ENCODE data around the gene ANO10.
A peak's percentile ranks its signal among the peaks of the same experiment; 100 is the strongest.

The ANO10 gene

DNA sequence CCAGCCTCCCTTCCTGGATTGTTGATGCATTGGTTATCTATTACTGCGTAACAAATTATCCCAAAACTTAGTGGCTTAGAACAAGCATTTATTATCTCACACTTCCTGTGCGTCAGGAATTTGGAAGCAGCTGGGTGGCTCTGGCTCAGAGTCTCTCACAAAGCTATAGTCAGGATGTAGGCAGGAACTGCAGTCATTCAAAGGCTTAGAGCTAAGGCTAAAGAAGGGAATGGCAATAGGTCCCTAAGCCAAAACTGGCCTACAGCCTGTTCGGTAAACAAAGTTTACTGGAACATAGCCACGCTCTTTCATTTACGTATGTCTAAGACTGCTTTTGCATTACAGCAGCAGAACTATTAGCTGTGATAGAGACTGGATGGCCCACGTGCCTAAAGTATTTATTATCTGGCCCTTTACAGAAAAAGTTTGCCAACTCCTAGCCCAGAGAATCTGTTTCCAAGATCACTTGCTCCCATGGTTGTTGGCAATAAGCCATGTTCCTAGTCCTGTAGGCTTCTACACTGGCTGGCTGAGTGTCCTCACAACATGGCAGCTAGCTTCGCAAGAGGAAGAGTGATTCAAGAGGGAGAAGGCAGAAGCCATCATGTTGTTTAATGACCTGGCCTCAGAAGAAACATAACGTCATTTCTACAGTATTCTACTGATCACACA is 203.1 kb downstream of the ANO10 start:
- Mint-ChIP-seq H3K27ac (no peak overlapping the region), H3K27me3 (no peaks in the 10 kb centered on the region), H3K9me3 (no peaks in the 10 kb centered on the region), H3K4me3 (no peak overlapping the region), H3K4me1 (peaks cover 5% of the 10 kb centered on the region)
- no peak for DNase-seq
- no peak for ATAC-seq

DNA sequence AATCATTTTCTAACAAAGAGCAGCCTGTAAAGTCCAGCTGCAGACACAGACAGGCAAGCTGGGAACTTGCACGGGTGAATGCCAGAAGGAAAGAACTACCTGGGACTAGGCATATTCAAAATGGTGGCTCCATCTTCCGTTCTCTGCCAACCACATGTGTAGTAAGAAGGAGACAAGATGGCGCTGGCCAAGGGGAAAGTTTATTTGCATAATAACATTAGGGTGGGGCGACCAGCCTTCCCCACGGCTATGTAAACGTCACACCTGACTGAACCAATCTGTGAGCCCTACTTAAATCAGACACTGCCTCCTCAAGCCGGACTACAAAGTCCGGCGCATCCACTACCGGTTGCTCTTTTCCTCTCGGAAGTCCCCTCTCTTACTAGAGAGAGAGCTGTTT is 204.7 kb downstream of the ANO10 start:
- H3K4me1 Mint-ChIP-seq = peaks cover 20% of the 10 kb centered on the region
- ATAC-seq (no peak), DNase-seq (no peak)
- no peaks in the 10 kb centered on the region for H3K9me3 Mint-ChIP-seq
- no peaks in the 10 kb centered on the region for H3K27me3 Mint-ChIP-seq
- H3K27ac Mint-ChIP-seq = no peak overlapping the region
- no peak overlapping the region for H3K4me3 Mint-ChIP-seq

DNA sequence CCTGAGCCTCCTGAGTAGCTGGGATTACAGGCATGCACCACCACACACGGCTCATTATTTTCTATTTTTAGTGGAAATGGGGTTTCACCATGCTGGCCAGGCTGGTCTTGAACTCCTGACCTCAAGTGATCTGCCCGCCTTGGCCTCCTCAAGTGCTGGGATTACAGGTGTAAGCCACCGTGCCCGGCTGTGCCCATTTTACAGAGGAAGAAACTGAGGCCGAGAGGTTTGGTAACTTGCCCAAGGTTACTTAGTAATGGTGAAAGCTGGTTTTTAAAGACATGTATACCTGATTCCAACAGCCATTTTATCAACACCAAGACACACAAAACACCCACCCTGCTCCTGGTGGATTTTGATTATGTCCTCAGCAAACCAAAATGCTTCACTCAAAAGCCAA is 206.7 kb downstream of the ANO10 start:
- H3K4me3 Mint-ChIP-seq = no peak overlapping the region
- H3K9me3 Mint-ChIP-seq = no peaks in the 10 kb centered on the region
- DNase-seq (no peak), ATAC-seq (no peak)
- peaks cover 20% of the 10 kb centered on the region for H3K4me1 Mint-ChIP-seq
- no peak overlapping the region for H3K27ac Mint-ChIP-seq
- no peaks in the 10 kb centered on the region for H3K27me3 Mint-ChIP-seq

DNA sequence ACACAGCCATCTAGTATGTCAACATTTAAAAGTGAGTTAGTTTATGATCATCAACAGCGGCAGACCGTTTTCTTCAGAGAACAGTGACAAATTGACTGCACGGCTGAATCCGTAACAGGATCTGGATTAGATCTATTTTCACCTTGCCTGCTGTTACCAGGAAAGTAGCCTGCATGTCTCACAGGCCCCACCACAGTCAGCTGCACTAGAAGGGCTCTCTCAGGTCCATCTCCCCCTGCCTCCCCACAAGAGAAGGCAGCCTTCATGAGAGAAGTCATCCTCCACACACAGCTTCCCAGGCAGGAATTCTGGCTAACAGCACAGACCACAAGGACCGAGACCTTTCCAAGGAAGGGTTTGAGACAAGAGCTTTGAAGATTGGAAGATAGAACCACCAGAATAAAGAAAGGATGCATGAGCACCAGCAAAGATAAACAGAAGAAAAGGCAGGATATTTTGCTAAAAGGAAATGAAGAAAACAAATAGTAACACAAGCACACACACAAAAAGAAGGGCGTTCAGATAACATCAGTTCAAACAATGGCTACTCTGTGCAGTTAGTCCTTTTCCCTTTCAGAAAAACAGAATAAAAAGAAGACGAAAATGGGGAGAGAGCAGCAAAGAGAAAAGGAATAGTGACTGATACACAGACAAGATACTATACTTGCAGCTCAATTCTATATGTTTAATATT is 208.0 kb downstream of the ANO10 start:
- no peaks in the 10 kb centered on the region for H3K9me3 Mint-ChIP-seq
- H3K4me1 Mint-ChIP-seq = peaks cover 20% of the 10 kb centered on the region
- DNase-seq (no peak), ATAC-seq (no peak)
- no peak overlapping the region for H3K4me3 Mint-ChIP-seq
- no peaks in the 10 kb centered on the region for H3K27me3 Mint-ChIP-seq
- peak overlapping the region; percentile 47 to 56 for H3K27ac Mint-ChIP-seq

DNA sequence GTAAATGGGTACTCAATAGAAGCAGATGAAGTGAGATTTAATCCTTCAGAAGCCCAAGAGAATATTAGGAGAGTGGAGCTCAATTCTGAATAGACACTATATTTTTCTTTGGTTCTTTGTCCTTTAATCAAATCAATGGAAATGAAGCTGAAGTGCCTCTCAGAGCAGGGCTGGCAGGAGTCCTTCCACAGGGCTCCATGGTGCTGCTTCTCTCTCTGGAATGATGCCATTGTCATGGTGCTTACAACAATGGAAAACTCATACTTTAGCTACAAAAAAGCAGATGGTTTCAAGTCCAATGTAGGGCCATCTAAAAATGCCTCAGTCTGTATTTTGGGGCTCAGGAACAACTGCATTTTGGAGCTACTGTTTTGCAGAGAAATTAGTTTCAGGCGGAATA is 210.4 kb downstream of the ANO10 start:
- Mint-ChIP-seq H3K27ac (no peak overlapping the region), H3K4me3 (no peak overlapping the region), H3K27me3 (no peaks in the 10 kb centered on the region), H3K4me1 (peaks cover 20% of the 10 kb centered on the region), H3K9me3 (no peaks in the 10 kb centered on the region)
- DNase-seq = no peak
- ATAC-seq = no peak

DNA sequence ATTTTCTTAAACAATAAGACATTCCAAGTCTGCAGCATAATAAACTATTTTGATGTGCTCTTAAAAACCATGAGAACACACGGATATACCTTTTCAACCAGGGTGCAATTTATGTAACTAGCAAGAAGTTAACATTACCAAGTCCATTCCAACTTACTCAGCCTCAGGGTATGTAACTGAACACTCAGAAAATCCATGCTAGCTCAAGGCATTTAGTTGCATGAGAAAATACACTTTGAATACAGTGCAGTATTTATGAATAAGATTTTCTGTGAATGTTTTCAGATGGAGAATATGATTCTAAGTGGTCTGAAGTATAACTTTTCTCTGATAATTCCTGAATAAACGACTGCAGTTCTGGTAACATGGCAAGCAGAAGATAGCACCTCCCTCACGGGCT is 211.2 kb downstream of the ANO10 start:
- Mint-ChIP-seq H3K4me1 (peaks cover 25% of the 10 kb centered on the region), H3K9me3 (no peaks in the 10 kb centered on the region), H3K27me3 (no peaks in the 10 kb centered on the region), H3K4me3 (no peak overlapping the region), H3K27ac (no peak overlapping the region)
- ATAC-seq = no peak
- DNase-seq = no peak

DNA sequence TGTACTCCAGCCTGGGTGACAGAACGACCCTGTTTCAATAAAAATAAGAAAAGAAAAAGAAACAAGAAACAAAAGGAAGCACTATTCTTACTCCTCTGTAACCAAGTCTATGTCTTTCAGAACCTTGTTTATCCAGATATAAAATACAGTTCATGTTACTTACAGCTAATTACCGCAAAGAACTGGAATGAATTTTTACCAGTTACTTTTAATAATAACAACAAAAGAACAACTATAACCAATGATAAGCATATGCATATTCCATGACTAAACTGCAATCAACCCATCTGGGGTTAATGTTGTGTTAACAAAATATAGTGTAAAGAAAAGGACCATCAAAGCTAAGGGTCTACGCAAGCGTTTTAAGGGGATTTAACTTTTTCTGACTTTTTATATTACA is 212.3 kb downstream of the ANO10 start:
- DNase-seq (no peak), ATAC-seq (no peak)
- Mint-ChIP-seq H3K27ac (peak overlapping the region in 1 of 2 donors; percentile 4), H3K27me3 (no peaks in the 10 kb centered on the region), H3K4me3 (no peak overlapping the region), H3K9me3 (no peaks in the 10 kb centered on the region), H3K4me1 (peaks cover 29% of the 10 kb centered on the region)

DNA sequence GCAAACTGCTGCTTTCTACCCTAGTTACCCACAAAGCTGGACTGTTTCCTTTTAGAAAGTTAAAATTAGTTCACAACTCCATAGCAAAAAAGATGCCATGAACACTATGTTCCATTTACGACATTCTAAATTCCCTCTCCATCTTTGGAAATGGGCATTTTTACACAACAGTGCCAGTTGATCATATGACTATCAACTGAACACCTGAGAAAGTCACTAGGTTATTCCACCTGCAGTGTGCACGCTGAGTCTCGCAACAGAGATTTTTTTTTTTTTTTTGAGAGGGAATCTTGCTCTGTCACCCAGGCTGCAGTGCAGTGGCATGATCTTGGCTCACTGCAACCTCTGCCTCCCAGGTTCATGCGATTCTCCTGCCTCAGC is 215.2 kb downstream of the ANO10 start:
- no peak overlapping the region for H3K4me3 Mint-ChIP-seq
- no peak for ATAC-seq
- peaks cover 10% of the 10 kb centered on the region for H3K4me1 Mint-ChIP-seq
- no peak overlapping the region for H3K27ac Mint-ChIP-seq
- DNase-seq = no peak
- H3K27me3 Mint-ChIP-seq = no peaks in the 10 kb centered on the region
- H3K9me3 Mint-ChIP-seq = no peaks in the 10 kb centered on the region

DNA sequence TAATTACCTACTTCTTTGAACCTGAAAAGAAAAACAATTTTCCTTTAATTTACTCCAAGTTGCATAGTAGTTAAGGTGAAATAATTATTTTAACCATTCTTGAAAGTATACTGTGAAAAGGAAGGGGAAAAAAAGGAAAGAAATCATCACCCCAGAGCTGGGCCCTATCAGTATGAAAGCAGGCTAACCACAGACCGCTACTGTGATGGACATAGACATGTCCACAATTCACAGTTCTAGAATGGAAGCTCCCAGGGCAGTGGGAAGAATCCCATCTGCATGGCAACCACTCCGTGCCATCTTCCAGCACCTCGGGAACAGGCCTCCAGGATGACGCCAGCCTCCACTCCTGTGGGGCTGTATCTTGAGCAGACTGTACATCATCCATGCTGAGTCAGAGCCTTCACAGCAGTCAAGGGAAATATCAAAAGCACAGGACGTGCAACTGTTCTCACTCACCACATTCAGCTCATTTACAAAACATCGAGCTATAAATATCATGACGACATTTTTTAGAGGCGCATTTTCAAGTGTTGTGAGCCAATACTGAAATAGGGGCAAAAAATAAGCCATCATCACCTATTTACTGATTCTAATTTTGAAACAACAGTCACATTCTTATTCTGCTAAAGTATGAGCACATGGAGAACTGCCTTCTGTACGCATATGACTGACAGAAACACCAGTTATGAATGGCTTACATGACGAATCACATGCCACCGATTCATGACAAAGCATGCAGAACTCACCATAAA is 215.7 kb downstream of the ANO10 start:
- H3K9me3 Mint-ChIP-seq = no peaks in the 10 kb centered on the region
- H3K27ac Mint-ChIP-seq = no peak overlapping the region

DNA sequence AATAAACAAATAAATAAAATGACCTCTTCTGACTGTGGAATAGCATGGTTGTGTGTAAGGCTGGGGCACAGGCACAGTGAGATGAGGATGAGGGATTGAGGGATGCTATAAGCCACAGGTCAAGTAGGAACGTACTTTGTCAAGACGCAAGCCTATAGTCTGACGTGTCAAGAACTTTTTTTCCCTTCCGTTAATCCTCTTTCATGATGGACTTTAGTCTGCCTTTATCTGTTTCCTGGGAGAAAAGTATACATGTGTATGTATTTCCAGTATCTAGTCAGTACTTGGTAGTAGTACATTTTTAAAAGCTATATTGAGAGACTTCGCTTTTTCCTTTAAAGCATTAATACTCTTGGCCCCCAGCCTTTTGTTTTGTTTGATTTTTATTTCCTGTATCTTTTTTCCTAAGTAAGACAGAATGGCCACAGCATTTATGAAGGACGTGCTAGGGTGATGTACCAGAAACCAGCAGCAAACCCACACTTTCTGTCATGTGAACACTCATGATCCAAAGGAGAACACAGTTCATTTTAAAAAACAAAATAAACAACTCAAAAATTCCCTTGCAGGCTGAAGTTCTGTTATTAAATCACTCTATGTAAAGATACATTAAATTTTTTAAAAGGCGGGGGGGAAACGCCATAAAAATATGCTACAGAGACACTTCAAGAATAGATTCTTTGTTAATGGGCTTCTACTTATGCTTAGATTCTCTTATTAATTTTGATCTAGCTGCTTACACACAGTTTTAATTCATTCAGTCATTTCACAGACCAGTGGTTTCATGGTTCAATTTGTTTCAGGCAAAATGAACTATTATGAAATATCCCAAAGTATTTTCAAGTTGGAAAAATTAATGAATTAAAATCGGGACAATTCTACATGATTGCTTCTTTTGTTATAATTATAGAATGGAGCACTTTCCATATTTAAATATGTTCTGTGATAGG is 220.8 kb downstream of the ANO10 start:
- Mint-ChIP-seq H3K9me3 (no peaks in the 10 kb centered on the region), H3K4me1 (peaks cover 8% of the 10 kb centered on the region), H3K27ac (no peak overlapping the region), H3K4me3 (no peak overlapping the region), H3K27me3 (no peaks in the 10 kb centered on the region)
- no peak for ATAC-seq
- DNase-seq = no peak

More for the DNA sequence above, 215.7 kb downstream of the ANO10 start:
- H3K27me3 Mint-ChIP-seq = no peaks in the 10 kb centered on the region
- ATAC-seq (no peak), DNase-seq (no peak)
- H3K4me3 Mint-ChIP-seq = no peak overlapping the region
- peaks cover 10% of the 10 kb centered on the region for H3K4me1 Mint-ChIP-seq

DNA sequence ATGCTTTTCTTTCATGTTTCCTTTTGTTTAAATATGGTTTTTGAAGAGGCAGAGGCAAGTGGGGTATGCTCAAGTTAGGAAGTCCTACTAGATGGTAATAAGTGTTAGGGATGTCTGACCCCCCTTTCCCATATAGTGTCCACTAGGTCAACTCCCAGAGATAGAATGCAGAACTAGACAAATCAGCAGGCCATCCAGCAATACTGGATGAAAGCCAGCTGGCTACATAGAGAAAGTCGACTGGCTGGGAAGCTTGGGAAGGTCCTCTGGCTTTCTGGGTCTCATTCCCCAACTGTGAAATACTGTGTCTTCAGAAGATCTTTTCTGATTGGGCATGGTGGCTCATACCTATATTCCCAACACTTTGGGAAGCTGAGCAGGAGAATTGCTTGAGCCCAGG is 221.6 kb downstream of the ANO10 start:
- no peak for DNase-seq
- H3K9me3 Mint-ChIP-seq = no peaks in the 10 kb centered on the region
- no peak for ATAC-seq
- H3K4me3 Mint-ChIP-seq = no peak overlapping the region
- no peak overlapping the region for H3K27ac Mint-ChIP-seq
- peaks cover 5% of the 10 kb centered on the region for H3K4me1 Mint-ChIP-seq
- H3K27me3 Mint-ChIP-seq = no peaks in the 10 kb centered on the region

DNA sequence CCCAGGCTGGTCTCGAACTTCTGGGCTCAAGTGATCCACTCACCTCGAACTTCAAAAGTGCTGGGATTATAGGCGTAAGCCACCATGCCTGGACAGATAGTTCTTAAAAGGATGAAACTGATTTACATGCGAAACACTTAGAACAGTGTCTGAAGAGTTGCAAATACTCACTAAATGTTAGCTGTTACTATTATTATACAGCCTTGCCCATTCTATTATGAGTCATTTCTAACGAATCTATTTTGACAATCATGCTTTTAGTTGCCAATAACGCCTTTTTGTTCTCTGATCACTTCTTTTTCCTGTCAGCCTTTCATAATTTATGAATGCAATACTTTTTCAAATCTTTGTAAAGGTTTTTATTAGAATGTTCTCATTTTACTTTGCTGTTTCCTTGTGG is 222.8 kb downstream of the ANO10 start:
- Mint-ChIP-seq H3K27ac (no peak overlapping the region), H3K4me1 (peaks cover 7% of the 10 kb centered on the region), H3K9me3 (peaks cover 0 to 5% of the 10 kb centered on the region in 2 donors), H3K4me3 (no peak overlapping the region), H3K27me3 (no peaks in the 10 kb centered on the region)
- no peak for DNase-seq
- no peak for ATAC-seq

DNA sequence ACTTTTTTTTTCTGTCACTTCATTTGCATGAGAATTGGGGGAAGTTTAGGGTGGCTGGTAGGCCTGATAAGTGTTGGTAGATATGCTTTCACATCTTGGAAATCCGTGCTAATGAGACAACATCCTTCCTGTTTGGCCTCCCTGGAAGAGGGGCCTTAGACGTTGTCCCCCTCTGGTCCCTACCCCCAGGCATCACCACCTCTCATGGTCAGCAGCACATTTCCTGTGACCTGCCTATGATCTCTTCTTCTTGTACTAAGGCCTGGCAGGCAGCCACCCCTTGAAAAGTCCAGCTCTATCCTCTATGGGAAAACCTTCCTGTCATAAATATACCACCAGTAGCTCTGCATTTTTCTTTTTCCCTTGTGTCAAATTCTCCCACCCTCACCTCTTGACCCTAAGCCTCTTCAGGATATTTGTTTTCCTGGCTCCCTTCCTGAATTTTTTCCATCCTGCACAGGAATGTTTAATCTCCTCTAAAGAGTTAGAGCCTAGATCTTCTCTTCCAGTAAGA is 227.7 kb downstream of the ANO10 start:
- no peak for DNase-seq
- no peak for ATAC-seq
- Mint-ChIP-seq H3K27ac (no peak overlapping the region), H3K27me3 (no peaks in the 10 kb centered on the region), H3K4me3 (no peak overlapping the region), H3K4me1 (peaks cover 43% of the 10 kb centered on the region), H3K9me3 (peaks cover 9 to 17% of the 10 kb centered on the region in 2 donors)

DNA sequence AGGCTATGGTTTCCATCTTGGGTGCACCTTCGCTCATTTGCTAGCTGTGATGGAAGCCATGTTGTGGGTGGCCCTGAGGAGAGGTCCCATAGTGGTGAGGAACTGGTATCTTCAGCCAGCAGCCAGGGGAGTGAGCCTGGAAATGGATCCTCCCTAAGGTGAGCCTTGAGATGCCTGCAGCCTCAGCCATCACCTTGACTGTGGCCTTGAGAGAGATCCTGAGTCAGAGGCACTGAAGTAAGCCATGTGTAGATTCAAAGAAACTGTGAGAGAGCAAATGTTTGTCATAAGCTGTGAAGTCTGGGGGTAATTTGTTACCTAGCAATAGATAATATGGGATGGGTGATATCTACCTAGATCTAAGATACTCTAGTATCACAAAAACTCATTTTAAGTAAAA is 230.2 kb downstream of the ANO10 start:
- Mint-ChIP-seq H3K9me3 (peaks cover 9 to 17% of the 10 kb centered on the region in 2 donors), H3K27me3 (no peaks in the 10 kb centered on the region), H3K4me1 (peaks cover 65% of the 10 kb centered on the region), H3K4me3 (no peak overlapping the region), H3K27ac (peak overlapping the region in 1 of 2 donors; percentile 66)
- no peak for DNase-seq
- peak; percentile 15 for ATAC-seq

DNA sequence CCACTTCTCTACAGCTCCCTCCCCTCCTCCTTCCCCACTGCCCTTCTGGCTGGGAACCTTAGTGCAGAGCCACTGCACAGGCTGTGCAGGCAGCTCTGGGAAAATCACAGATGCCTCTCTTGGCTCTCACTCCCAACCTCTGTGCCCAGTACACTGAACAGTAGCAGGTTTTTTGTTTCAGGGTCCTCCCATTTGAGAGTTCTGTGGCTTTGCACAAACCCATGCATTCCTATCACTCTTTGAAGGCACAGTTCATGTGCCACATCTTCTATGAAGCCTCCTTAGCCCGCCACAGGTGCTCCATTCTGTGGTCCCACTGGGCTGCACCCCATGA is 231.6 kb downstream of the ANO10 start:
- H3K4me3 Mint-ChIP-seq = peak overlapping the region; percentile 27 to 57
- ATAC-seq = peak; percentile 27
- no peaks in the 10 kb centered on the region for H3K27me3 Mint-ChIP-seq
- no peak for DNase-seq
- H3K4me1 Mint-ChIP-seq = peaks cover 74% of the 10 kb centered on the region
- H3K9me3 Mint-ChIP-seq = peaks cover 12 to 21% of the 10 kb centered on the region in 2 donors
- H3K27ac Mint-ChIP-seq = peak overlapping the region; percentile 95 to 97

All from stimulated activated naive CD8-positive, alpha-beta T cell treated with anti-CD3 and anti-CD28 coated beads, Interleukin-15, amount 100 ng/mL, for 72 hours (primary cell).